Astrocyte (in vitro differentiated cells and primary cell): Measurements from ENCODE around the gene CELF4. TPM values are rescaled to one million over a fixed set of nuclear protein-coding genes. Genes with fewer than 3 reads are reported as not detected.
A peak's percentile ranks its signal among the peaks of the same experiment; 100 is the strongest.

Source experiments
- DNase-seq: peaks from one replicate; pipeline ENCODE4 v3.0.0-alpha.2; 2010; ENCODE audit warnings: low read depth
- FAIRE-seq: peaks from 2 replicates; lab custom pipeline; 2011; peaks lifted over from hg19 to GRCh38; lab: Jason Lieb, UNC
- H2AFZ ChIP-seq: 2 replicates; pipeline ENCODE4 v1.6.0; 2012; ENCODE audit warnings: low read depth, low read length, inconsistent platforms
- H3K27ac ChIP-seq: 2 replicates; pipeline ENCODE4 v1.5.1; 2011; ENCODE audit warnings: low read depth, low read length, inconsistent platforms
- H3K27me3 ChIP-seq: 2 replicates; pipeline ENCODE4 v1.6.0; 2011; ENCODE audit warnings: low read length, inconsistent platforms; ENCODE audit not compliant: insufficient read depth
- H3K36me3 ChIP-seq: 2 replicates; pipeline ENCODE4 v1.5.1; 2011; ENCODE audit warnings: low read length, inconsistent platforms; ENCODE audit not compliant: insufficient read depth
- H3K4me1 ChIP-seq: 2 replicates; pipeline ENCODE4 v1.5.1; 2011; ENCODE audit warnings: low read length, inconsistent platforms; ENCODE audit not compliant: insufficient read depth
- H3K4me2 ChIP-seq: 2 replicates; pipeline ENCODE4 v1.6.0; 2012; ENCODE audit warnings: low read length, inconsistent platforms
- H3K4me3 ChIP-seq: 2 replicates; pipeline ENCODE4 v1.5.1; 2011; ENCODE audit warnings: low read depth, mild to moderate bottlenecking, low read length, inconsistent platforms; ENCODE audit not compliant: insufficient read depth
- H3K79me2 ChIP-seq: 2 replicates; pipeline ENCODE4 v1.6.0; 2012; ENCODE audit warnings: mild to moderate bottlenecking, low read length, inconsistent platforms; ENCODE audit not compliant: insufficient read depth
- H3K9ac ChIP-seq: 2 replicates; pipeline ENCODE4 v1.6.0; 2012; ENCODE audit warnings: mild to moderate bottlenecking, low read length, inconsistent platforms
- H3K9me3 ChIP-seq: 2 replicates; pipeline ENCODE4 v1.5.1; 2012; ENCODE audit warnings: low read depth, mild to moderate bottlenecking, low read length, inconsistent platforms; ENCODE audit not compliant: insufficient read depth
- H4K20me1 ChIP-seq: 2 replicates; pipeline ENCODE4 v1.6.0; 2012; ENCODE audit warnings: low read length, inconsistent platforms; ENCODE audit not compliant: insufficient read depth
- H3K27ac Mint-ChIP-seq: one replicate; pipeline ENCODE4 v1.8.0; 2021; ENCODE audit warnings: mild to moderate bottlenecking, mixed read lengths; ENCODE audit not compliant: unreplicated experiment
- H3K27me3 Mint-ChIP-seq: one replicate; pipeline ENCODE4 v1.8.0; 2021; ENCODE audit warnings: low read depth, mixed read lengths; ENCODE audit not compliant: unreplicated experiment
- H3K36me3 Mint-ChIP-seq: one replicate; pipeline ENCODE4 v1.8.0; 2021; ENCODE audit warnings: low read depth, mixed read lengths; ENCODE audit not compliant: unreplicated experiment
- H3K4me1 Mint-ChIP-seq: one replicate; pipeline ENCODE4 v1.8.0; 2021; ENCODE audit warnings: low read depth, mixed read lengths; ENCODE audit not compliant: unreplicated experiment
- H3K4me3 Mint-ChIP-seq: one replicate; pipeline ENCODE4 v1.8.0; 2021; ENCODE audit warnings: mild to moderate bottlenecking, moderate library complexity, mixed read lengths; ENCODE audit not compliant: unreplicated experiment
- H3K9me3 Mint-ChIP-seq: one replicate; pipeline ENCODE4 v1.8.0; 2021; ENCODE audit warnings: mild to moderate bottlenecking, mixed read lengths; ENCODE audit not compliant: unreplicated experiment
- CTCF ChIP-seq: IDR thresholded peaks from 2 replicates; pipeline ENCODE4 v1.5.1; 2011; ENCODE audit warnings: low read depth, mild to moderate bottlenecking, inconsistent platforms, low read length, moderate library complexity; ENCODE audit not compliant: insufficient read depth
- EZH2 ChIP-seq: IDR thresholded peaks from 2 replicates; pipeline ENCODE4 v1.6.1; 2012; ENCODE audit warnings: mild to moderate bottlenecking, low read length, inconsistent platforms; ENCODE audit not compliant: insufficient read depth
- total RNA-seq: library from RNA; stranded (reverse); gene quantifications from 2 replicates; pipeline ENCODE4 v1.2.1, GENCODE V29; 2021

The CELF4 gene
- total RNA-seq, 1 donor from 2014 or later, result 0.16 TPM

- Histone ChIP-seq H3K9ac (no peak overlapping the region), H3K79me2 (no peaks in the 10 kb centered on the region), H3K9me3 (no peaks in the 10 kb centered on the region), H4K20me1 (no peaks in the 10 kb centered on the region), H2AFZ (no peak overlapping the region), H3K36me3 (no peaks in the 10 kb centered on the region), H3K4me1 (no peaks in the 10 kb centered on the region), H3K27ac (no peak overlapping the region), H3K4me2 (peak overlapping the region; percentile 41), H3K4me3 (no peak overlapping the region), H3K27me3 (peaks cover 19% of the 10 kb centered on the region)
- DNase-seq (no peak), FAIRE-seq (no peak)
- Mint-ChIP-seq H3K36me3 (no peaks in the 10 kb centered on the region), H3K27me3 (peaks cover 73% of the 10 kb centered on the region), H3K4me3 (peak overlapping the region; percentile 62), H3K4me1 (no peaks in the 10 kb centered on the region), H3K27ac (no peak overlapping the region), H3K9me3 (no peaks in the 10 kb centered on the region)
- TF ChIP-seq EZH2, result no peak
- TF ChIP-seq CTCF, result no peak
Measured at GRCh38 chr18:37484983-37485834, 80.4 kb downstream of the CELF4 start.

GRCh38 chr18:37483984-37484819, 81.4 kb downstream of the CELF4 start:
- FAIRE-seq (no peak), DNase-seq (no peak)
- H3K79me2 ChIP-seq, result no peaks in the 10 kb centered on the region
- no peak overlapping the region for H3K9ac ChIP-seq
- TF ChIP-seq CTCF, result no peak
- no peak for TF ChIP-seq EZH2
- Mint-ChIP-seq H3K4me1 (no peaks in the 10 kb centered on the region), H3K36me3 (no peaks in the 10 kb centered on the region), H3K4me3 (peak overlapping the region; percentile 46), H3K27ac (no peak overlapping the region), H3K27me3 (peaks cover 73% of the 10 kb centered on the region), H3K9me3 (no peaks in the 10 kb centered on the region)
- no peaks in the 10 kb centered on the region for H4K20me1 ChIP-seq
- no peak overlapping the region for H3K4me2 ChIP-seq
- H3K4me1 ChIP-seq, result no peaks in the 10 kb centered on the region
- no peak overlapping the region for H3K4me3 ChIP-seq
- no peak overlapping the region for H3K27ac ChIP-seq
- H2AFZ ChIP-seq, result no peak overlapping the region
- H3K36me3 ChIP-seq, result no peaks in the 10 kb centered on the region
- H3K9me3 ChIP-seq, result no peaks in the 10 kb centered on the region
- H3K27me3 ChIP-seq, result peaks cover 19% of the 10 kb centered on the region
